Fibroblast of the aortic adventitia (primary cell): Measurements from ENCODE around the gene HIPK3. TPM values are rescaled to one million over a fixed set of nuclear protein-coding genes. Genes with fewer than 3 reads are reported as not detected.

Source experiments
- DNase-seq: peaks from one replicate; pipeline ENCODE4 v3.0.0-alpha.2; 2010; ENCODE audit warnings: low read depth
- H3K4me3 ChIP-seq: 2 replicates; pipeline ENCODE4 v1.5.1; 2011; ENCODE audit warnings: low read depth, mild to moderate bottlenecking, control low read depth, low read length, moderate library complexity
- total RNA-seq: library from RNA; depleted of rRNA; stranded (reverse); fragments of >200 nt; gene quantifications from 2 replicates; pipeline ENCODE4 v1.2.3, GENCODE V29; 2012; ENCODE audit warnings: low replicate concordance
- TF ChIP-seq, protein P1 (sequence below): IDR thresholded peaks from 2 replicates; pipeline ENCODE4 v1.5.1; 2011; ENCODE audit warnings: mild to moderate bottlenecking, low read length, control low read depth, inconsistent platforms; ENCODE audit not compliant: insufficient read depth

Gene HIPK3
- total RNA-seq, 1 donor = 164 TPM

DNA sequence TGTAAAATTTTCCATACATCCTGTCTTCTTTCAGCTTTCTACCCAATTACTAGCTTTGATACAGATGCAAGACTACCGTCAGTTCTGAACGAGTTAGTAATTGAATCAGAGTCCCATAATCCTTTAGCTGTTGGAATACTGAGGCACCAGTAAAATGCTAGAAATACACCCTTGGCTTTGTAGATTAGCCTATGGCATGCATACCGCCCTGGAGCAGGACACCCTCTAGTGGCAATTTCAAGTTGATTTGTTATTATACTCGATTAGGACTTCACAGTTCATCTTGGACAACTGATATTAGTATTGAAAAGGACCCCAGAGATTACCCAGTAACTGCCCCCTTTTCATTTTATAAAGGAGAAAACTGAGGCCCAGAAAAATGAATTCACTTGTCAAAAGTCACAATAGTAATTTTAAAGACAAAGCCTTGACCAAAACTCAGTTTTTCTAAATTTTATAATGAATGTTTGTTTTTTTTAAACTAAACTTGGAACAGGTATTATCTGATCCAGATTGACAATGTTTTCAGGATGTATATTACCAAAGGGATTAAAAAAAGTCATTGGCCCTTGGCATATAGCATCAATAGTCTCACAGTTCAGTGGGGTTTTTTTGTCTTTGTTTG is 72.6 kb downstream of the HIPK3 start:
- TF ChIP-seq, protein P1, sequence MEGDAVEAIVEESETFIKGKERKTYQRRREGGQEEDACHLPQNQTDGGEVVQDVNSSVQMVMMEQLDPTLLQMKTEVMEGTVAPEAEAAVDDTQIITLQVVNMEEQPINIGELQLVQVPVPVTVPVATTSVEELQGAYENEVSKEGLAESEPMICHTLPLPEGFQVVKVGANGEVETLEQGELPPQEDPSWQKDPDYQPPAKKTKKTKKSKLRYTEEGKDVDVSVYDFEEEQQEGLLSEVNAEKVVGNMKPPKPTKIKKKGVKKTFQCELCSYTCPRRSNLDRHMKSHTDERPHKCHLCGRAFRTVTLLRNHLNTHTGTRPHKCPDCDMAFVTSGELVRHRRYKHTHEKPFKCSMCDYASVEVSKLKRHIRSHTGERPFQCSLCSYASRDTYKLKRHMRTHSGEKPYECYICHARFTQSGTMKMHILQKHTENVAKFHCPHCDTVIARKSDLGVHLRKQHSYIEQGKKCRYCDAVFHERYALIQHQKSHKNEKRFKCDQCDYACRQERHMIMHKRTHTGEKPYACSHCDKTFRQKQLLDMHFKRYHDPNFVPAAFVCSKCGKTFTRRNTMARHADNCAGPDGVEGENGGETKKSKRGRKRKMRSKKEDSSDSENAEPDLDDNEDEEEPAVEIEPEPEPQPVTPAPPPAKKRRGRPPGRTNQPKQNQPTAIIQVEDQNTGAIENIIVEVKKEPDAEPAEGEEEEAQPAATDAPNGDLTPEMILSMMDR = peak; percentile 71
- DNase-seq = peak; percentile 83
- no peak overlapping the region for H3K4me3 ChIP-seq

DNA sequence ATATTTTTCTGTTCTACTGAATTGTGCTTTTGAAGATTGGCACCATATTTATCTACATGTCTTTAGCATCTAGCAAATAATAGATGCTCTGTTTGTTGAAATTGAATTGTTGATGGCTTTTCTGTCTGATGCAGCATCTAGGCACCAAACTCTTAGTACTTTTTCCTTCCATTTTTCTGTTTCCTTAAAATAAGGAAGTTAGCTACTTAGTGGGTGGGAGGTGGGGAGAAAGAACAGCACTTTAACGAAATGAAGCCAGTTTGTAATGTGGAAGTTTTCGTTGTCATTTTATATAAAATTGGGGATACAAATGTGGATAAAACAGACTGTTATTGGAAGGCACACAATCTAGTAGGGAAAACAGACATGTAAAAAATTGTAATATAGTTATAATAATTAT is 76.6 kb downstream of the HIPK3 start:
- H3K4me3 ChIP-seq = no peak overlapping the region
- TF ChIP-seq, protein P1 = no peak
- DNase-seq = no peak

DNA sequence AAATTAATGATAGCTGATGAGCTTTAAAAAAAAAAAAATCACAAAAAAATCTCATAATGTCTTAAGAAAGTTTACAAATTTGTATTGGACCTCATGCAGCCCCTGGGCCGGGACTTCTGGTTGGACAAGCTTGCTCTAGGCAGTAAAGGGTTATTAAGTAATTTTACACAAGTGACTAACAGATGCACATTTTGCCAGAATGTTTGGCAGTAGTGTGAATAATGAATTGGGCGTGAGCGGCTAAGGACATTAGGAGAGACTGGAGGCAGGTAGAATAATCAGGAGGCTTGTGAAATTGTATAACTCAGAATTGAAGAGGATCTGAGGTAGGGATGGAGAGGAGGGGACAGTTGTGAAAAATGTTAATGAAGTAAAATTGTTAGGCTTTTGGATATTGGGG is 77.4 kb downstream of the HIPK3 start:
- TF ChIP-seq, protein P1 = no peak
- no peak for DNase-seq
- H3K4me3 ChIP-seq = no peak overlapping the region

DNA sequence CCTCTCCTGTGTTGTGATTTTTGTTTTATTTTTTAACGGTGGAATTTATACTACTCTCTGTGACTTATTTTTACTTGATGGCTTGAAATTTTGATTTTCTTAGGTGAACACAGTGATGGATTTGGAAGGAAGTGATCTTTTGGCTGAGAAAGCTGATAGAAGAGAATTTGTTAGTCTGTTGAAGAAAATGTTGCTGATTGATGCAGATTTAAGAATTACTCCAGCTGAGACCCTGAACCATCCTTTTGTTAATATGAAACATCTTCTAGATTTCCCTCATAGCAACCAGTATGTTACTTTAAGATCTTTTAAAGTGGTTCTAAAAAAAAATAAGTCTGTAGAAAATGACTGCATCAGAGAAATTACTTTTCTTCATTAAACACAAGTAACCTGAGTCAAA is 82.1 kb downstream of the HIPK3 start:
- TF ChIP-seq, protein P1 = no peak
- no peak for DNase-seq
- no peak overlapping the region for H3K4me3 ChIP-seq

DNA sequence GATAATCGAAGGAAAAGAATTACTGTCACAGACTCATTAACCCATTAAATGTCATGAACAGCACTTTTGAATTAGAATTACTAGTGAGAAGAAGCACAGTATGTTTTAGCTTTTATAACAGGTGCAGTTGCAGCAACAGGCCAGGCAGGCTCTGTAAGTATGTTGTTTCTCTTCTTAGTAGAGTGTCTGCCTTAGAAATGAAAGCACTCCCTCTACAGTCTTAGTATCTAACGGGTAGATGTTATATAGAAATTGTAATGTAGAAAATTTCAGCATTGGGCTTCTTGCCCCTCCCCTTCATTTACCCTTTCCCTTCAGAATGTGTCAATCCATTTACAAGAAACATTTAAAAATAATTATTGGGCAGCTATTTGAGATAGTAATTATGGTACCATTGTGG is 87.4 kb downstream of the HIPK3 start:
- TF ChIP-seq, protein P1 = peak; percentile 17
- no peak overlapping the region for H3K4me3 ChIP-seq
- DNase-seq = no peak

DNA sequence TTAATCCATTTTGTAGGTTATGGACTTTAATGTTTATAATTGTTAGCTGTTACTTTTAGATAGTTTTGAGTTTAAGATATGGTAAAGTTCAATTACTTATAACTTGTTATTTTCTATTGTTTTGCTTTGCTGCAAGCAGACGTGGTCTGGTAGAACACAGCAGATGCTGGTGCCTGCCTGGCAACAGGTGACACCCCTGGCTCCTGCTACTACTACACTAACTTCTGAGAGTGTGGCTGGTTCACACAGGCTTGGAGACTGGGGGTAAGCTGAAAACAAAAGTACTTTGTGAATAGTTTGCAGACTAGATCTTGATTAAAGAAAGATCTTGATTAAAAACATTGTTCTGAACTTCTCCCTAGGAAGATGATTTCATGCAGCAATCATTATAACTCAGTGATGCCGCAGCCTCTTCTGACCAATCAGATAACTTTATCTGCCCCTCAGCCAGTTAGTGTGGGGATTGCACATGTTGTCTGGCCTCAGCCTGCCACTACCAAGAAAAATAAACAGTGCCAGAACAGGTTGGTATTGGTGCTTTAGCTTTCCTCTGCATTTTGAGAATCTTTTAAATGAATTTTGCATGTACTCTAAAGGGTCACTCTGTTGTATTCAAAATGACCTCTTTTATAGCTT is 90.4 kb downstream of the HIPK3 start:
- TF ChIP-seq, protein P1 = no peak
- no peak overlapping the region for H3K4me3 ChIP-seq
- DNase-seq = no peak

DNA sequence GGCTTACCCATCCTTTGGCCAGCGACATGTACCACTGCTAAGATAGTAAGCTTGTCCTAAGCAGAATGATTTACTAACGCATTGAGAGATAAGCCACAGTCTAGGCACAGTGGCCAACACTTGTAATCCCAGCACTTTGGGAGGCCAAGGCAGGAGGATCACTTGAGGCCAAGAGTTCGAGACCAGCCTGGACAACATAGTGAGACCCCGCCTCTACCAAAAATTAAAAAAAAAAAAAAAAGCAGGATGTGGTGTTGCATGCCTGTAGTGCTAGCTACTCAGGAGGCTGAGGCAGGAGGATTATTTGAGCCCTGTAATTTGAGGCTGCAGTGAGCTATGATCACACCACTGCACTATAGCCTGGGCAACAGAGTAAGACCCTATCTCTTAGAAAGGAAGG is 93.1 kb downstream of the HIPK3 start:
- TF ChIP-seq, protein P1 = no peak
- H3K4me3 ChIP-seq = no peak overlapping the region
- DNase-seq = no peak
